ENCODE results near the gene C5orf58.

Gene C5orf58

GRCh38 chr5:170278611-170279458 lies 46.0 kb downstream of the C5orf58 start:
- H3K36me3 Mint-ChIP-seq, result peaks cover 13% of the 10 kb centered on the region

GRCh38 chr5:170279459-170279817 lies 46.7 kb downstream of the C5orf58 start:
- Mint-ChIP-seq H3K27me3 (no peaks in the 10 kb centered on the region), H3K4me1 (peaks cover 55% of the 10 kb centered on the region), H3K27ac (peak overlapping the region; percentile 70), H3K36me3 (peaks cover 9% of the 10 kb centered on the region), H3K9me3 (peaks cover 8% of the 10 kb centered on the region), H3K4me3 (peak overlapping the region; percentile 11)
- no peak for ATAC-seq

More at GRCh38 chr5:170278611-170279458, 46.0 kb downstream of the C5orf58 start:
- Mint-ChIP-seq H3K9me3 (peaks cover 5% of the 10 kb centered on the region), H3K27ac (peak overlapping the region; percentile 70), H3K27me3 (no peaks in the 10 kb centered on the region), H3K4me3 (peak overlapping the region; percentile 56), H3K4me1 (peaks cover 61% of the 10 kb centered on the region)
- ATAC-seq, result peak; percentile 94

- no peak overlapping the region for H3K4me3 Mint-ChIP-seq
- peaks cover 9% of the 10 kb centered on the region for H3K36me3 Mint-ChIP-seq
- no peak for ATAC-seq
- H3K27ac Mint-ChIP-seq, result peak overlapping the region; percentile 70
- peaks cover 52% of the 10 kb centered on the region for H3K4me1 Mint-ChIP-seq
- peaks cover 10% of the 10 kb centered on the region for H3K9me3 Mint-ChIP-seq
- H3K27me3 Mint-ChIP-seq, result no peaks in the 10 kb centered on the region
Observed at GRCh38 chr5:170280011-170280493, 47.3 kb downstream of the C5orf58 start.

- H3K4me3 Mint-ChIP-seq, result no peak overlapping the region
- ATAC-seq, result no peak
- H3K9me3 Mint-ChIP-seq, result peaks cover 15% of the 10 kb centered on the region
- peaks cover 28% of the 10 kb centered on the region for H3K4me1 Mint-ChIP-seq
- peaks cover 21% of the 10 kb centered on the region for H3K36me3 Mint-ChIP-seq
- H3K27me3 Mint-ChIP-seq, result no peaks in the 10 kb centered on the region
- no peak overlapping the region for H3K27ac Mint-ChIP-seq
Observed at GRCh38 chr5:170283296-170283695, 50.5 kb downstream of the C5orf58 start.

DNA sequence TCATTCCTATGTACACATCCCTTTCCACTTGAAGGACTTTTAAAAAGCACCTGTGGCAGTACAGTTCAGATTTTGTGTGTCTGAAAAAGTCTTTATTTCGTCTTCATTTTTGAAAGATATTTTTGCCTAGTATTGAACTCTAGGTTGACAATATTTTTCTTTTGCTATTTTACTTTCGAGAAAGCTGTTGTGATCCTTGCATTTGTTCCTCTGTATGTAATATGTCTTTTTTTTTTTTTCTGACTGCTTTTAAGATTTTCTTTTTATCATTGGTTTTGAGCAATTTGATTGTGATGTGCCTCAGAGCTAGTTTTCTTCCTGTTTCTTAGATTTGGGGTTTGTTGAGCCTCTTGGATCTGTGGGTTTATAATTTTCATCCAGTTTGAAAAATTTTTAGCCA lies 51.4 kb downstream of the C5orf58 start:
- no peak for ATAC-seq
- no peak overlapping the region for H3K27ac Mint-ChIP-seq
- peaks cover 15% of the 10 kb centered on the region for H3K9me3 Mint-ChIP-seq
- H3K4me3 Mint-ChIP-seq, result no peak overlapping the region
- H3K27me3 Mint-ChIP-seq, result peaks cover 1% of the 10 kb centered on the region
- peaks cover 18% of the 10 kb centered on the region for H3K4me1 Mint-ChIP-seq
- peaks cover 29% of the 10 kb centered on the region for H3K36me3 Mint-ChIP-seq

DNA sequence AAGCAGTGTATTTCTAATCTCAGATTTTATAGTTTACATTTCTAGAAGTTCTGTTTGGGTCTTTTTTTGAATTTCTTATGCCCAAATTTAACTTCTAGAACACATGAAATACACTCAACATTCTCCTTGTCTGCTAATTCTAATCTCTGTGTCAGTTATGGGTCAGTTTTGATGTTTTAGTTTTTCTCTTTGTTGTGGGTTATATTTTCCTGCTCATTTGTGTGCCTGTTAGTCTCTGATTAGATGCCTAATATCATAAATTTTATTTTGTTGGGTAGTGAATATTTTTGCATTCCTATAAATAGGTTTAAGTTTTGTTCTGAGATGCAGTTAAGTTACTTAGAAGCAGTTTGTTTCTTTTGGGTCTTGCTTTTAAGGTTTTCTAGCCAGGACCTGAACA lies 52.4 kb downstream of the C5orf58 start:
- Mint-ChIP-seq H3K4me1 (peaks cover 16% of the 10 kb centered on the region), H3K36me3 (peaks cover 37% of the 10 kb centered on the region), H3K27ac (no peak overlapping the region), H3K27me3 (peaks cover 11% of the 10 kb centered on the region), H3K4me3 (no peak overlapping the region), H3K9me3 (peaks cover 19% of the 10 kb centered on the region)
- no peak for ATAC-seq

- Mint-ChIP-seq H3K4me3 (no peak overlapping the region), H3K9me3 (peaks cover 19% of the 10 kb centered on the region), H3K27ac (no peak overlapping the region), H3K27me3 (peaks cover 24% of the 10 kb centered on the region), H3K36me3 (peaks cover 45% of the 10 kb centered on the region), H3K4me1 (peaks cover 24% of the 10 kb centered on the region)
- ATAC-seq, result no peak
Observed at GRCh38 chr5:170286386-170286925, 53.7 kb downstream of the C5orf58 start.

GRCh38 chr5:170287532-170287931 lies 54.7 kb downstream of the C5orf58 start:
- Mint-ChIP-seq H3K27ac (no peak overlapping the region), H3K4me3 (no peak overlapping the region), H3K9me3 (peaks cover 19% of the 10 kb centered on the region), H3K36me3 (peaks cover 45% of the 10 kb centered on the region), H3K27me3 (peaks cover 24% of the 10 kb centered on the region), H3K4me1 (peaks cover 28% of the 10 kb centered on the region)
- no peak for ATAC-seq

- no peak for ATAC-seq
- Mint-ChIP-seq H3K36me3 (peaks cover 45% of the 10 kb centered on the region), H3K9me3 (peaks cover 19% of the 10 kb centered on the region), H3K27me3 (peaks cover 24% of the 10 kb centered on the region), H3K4me3 (no peak overlapping the region), H3K4me1 (peaks cover 34% of the 10 kb centered on the region), H3K27ac (no peak overlapping the region)
Observed at GRCh38 chr5:170288151-170288550, 55.4 kb downstream of the C5orf58 start.

DNA sequence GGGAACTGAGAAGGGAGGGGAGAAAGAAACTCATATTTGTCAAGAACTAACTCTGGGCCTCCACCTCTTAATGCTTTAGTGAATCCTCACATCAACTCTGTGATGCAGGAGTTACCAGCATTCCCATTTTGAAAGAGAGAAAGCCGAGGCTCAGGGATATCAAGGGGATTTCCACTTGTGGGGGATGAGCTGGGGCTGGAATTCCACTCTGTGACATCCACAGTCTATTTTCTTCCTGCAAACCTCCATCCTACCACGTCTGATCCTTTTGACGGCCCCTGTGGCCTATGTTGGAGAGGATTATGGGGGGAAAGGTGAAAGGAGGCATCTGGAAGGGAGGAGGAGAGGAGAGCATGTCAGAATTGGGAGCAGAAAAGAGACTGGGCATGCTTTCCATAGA lies 55.8 kb downstream of the C5orf58 start:
- peaks cover 38% of the 10 kb centered on the region for H3K4me1 Mint-ChIP-seq

GRCh38 chr5:170289121-170289520 lies 56.3 kb downstream of the C5orf58 start:
- ATAC-seq, result no peak
- H3K9me3 Mint-ChIP-seq, result peaks cover 13% of the 10 kb centered on the region
- H3K4me1 Mint-ChIP-seq, result peaks cover 43% of the 10 kb centered on the region
- H3K4me3 Mint-ChIP-seq, result no peak overlapping the region
- peak overlapping the region; percentile 6 for H3K27ac Mint-ChIP-seq
- H3K36me3 Mint-ChIP-seq, result peaks cover 45% of the 10 kb centered on the region
- peaks cover 24% of the 10 kb centered on the region for H3K27me3 Mint-ChIP-seq

More for the DNA sequence above, 55.8 kb downstream of the C5orf58 start:
- peaks cover 15% of the 10 kb centered on the region for H3K9me3 Mint-ChIP-seq
- no peak overlapping the region for H3K4me3 Mint-ChIP-seq
- H3K27ac Mint-ChIP-seq, result peak overlapping the region; percentile 6
- ATAC-seq, result no peak
- H3K36me3 Mint-ChIP-seq, result peaks cover 45% of the 10 kb centered on the region
- H3K27me3 Mint-ChIP-seq, result peaks cover 24% of the 10 kb centered on the region

DNA sequence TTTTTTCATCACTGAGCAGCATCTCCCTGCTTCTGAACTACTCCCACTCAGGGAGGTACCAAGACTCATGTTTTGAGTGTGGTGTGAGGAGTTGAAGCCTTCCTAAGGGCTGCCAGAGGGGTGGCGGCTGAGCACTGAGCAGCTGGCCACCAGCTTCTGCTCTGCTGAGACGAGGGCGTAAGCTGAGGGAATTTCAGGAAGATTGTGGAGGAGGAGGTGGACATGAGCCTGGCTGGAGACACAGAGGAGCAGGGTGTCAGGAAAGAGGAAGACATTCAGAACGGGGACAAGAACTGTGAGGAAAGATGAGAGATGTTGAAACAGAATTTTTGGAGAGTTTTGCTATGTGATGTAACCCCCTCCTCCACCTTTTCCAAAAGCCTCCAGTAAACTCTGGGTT lies 57.0 kb downstream of the C5orf58 start:
- Mint-ChIP-seq H3K9me3 (peaks cover 10% of the 10 kb centered on the region), H3K27me3 (peaks cover 24% of the 10 kb centered on the region), H3K36me3 (peaks cover 45% of the 10 kb centered on the region), H3K4me1 (peaks cover 50% of the 10 kb centered on the region), H3K4me3 (no peak overlapping the region), H3K27ac (peak overlapping the region; percentile 6)
- no peak for ATAC-seq

- peak overlapping the region; percentile 68 for H3K27ac Mint-ChIP-seq
- no peak for ATAC-seq
- peaks cover 56% of the 10 kb centered on the region for H3K4me1 Mint-ChIP-seq
- H3K36me3 Mint-ChIP-seq, result peaks cover 39% of the 10 kb centered on the region
- H3K27me3 Mint-ChIP-seq, result peaks cover 25% of the 10 kb centered on the region
- H3K4me3 Mint-ChIP-seq, result no peak overlapping the region
- H3K9me3 Mint-ChIP-seq, result peaks cover 7% of the 10 kb centered on the region
Observed at GRCh38 chr5:170290498-170290897, 57.7 kb downstream of the C5orf58 start.

GRCh38 chr5:170292179-170293104 lies 59.7 kb downstream of the C5orf58 start:
- ATAC-seq, result no peak
- Mint-ChIP-seq H3K27ac (peak overlapping the region; percentile 3), H3K27me3 (peaks cover 44% of the 10 kb centered on the region)

GRCh38 chr5:170293273-170293672 lies 60.5 kb downstream of the C5orf58 start:
- ATAC-seq, result peak; percentile 99
- peaks cover 44% of the 10 kb centered on the region for H3K27me3 Mint-ChIP-seq
- H3K4me1 Mint-ChIP-seq, result peaks cover 77% of the 10 kb centered on the region
- peak overlapping the region; percentile 50 for H3K4me3 Mint-ChIP-seq
- H3K27ac Mint-ChIP-seq, result peak overlapping the region; percentile 3
- H3K36me3 Mint-ChIP-seq, result peaks cover 24% of the 10 kb centered on the region
- peaks cover 4% of the 10 kb centered on the region for H3K9me3 Mint-ChIP-seq

More at GRCh38 chr5:170292179-170293104, 59.7 kb downstream of the C5orf58 start:
- Mint-ChIP-seq H3K9me3 (peaks cover 4% of the 10 kb centered on the region), H3K4me3 (no peak overlapping the region), H3K4me1 (peaks cover 75% of the 10 kb centered on the region), H3K36me3 (peaks cover 31% of the 10 kb centered on the region)

Measured in stimulated activated memory B cell treated with anti-CD40 and anti-IgM and Interleukin-4, amounts not matched to agents 10 μg/mL and 1 μg/mL and 100 μg/mL, for 72 hours (primary cell).